ENCODE results near the gene OPCML.

The OPCML gene

GRCh38 chr11:133406489-133406888 lies 125.8 kb downstream of the OPCML start:
- CTCF ChIA-PET: interaction anchor here (1.1 to 1.4 kb wide), 3 partner anchors 10 to 18 kb away, joined by 3 to 4 read pairs (median 3); no protein-coding TSS in a partner anchor

GRCh38 chr11:133403900-133404299 lies 128.4 kb downstream of the OPCML start:
- CTCF ChIA-PET: no interaction called here
- POLR2A ChIA-PET: no interaction called here
- TF ChIP-seq CTCF (IDR thresholded peaks at IDR 0.05; ENCODE audit: control extremely low read depth, extremely low read depth, low read depth, missing control alignments): no peak
- DNase-seq (ENCODE audit: extremely low spot score): no peak

More at GRCh38 chr11:133406489-133406888, 125.8 kb downstream of the OPCML start:
- POLR2A ChIA-PET: no interaction called here
- no peak for TF ChIP-seq CTCF (IDR thresholded peaks at IDR 0.05; ENCODE audit: control extremely low read depth, extremely low read depth, low read depth, missing control alignments)
- no peak for DNase-seq (ENCODE audit: extremely low spot score)

GRCh38 chr11:133402551-133402950 lies 129.8 kb downstream of the OPCML start:
- POLR2A ChIA-PET: no interaction called here
- DNase-seq (ENCODE audit: extremely low spot score): no peak
- TF ChIP-seq CTCF (IDR thresholded peaks at IDR 0.05; ENCODE audit: control extremely low read depth, extremely low read depth, low read depth, missing control alignments): no peak
- CTCF ChIA-PET: interaction anchor here (1.2 to 1.6 kb wide), 3 partner anchors 9 to 31 kb away, joined by 3 read pairs; no protein-coding TSS in a partner anchor

GRCh38 chr11:133399855-133400625 lies 132.3 kb downstream of the OPCML start:
- ChIA-PET POLR2A (no interaction called here), CTCF (interaction anchor here (0.7 to 1.6 kb wide), 2 partner anchors 9 to 33 kb away, joined by 3 to 4 read pairs; no protein-coding TSS in a partner anchor)
- no peak for DNase-seq (ENCODE audit: extremely low spot score)
- no peak for TF ChIP-seq CTCF (IDR thresholded peaks at IDR 0.05; ENCODE audit: control extremely low read depth, extremely low read depth, low read depth, missing control alignments)

GRCh38 chr11:133399294-133399693 lies 133.0 kb downstream of the OPCML start:
- POLR2A ChIA-PET: no interaction called here
- CTCF ChIA-PET: interaction anchor here (1.6 kb wide), 1 partner anchor 32 kb away, joined by 3 read pairs; no protein-coding TSS in a partner anchor
- no peak for DNase-seq (ENCODE audit: extremely low spot score)
- TF ChIP-seq CTCF (IDR thresholded peaks at IDR 0.05; ENCODE audit: control extremely low read depth, extremely low read depth, low read depth, missing control alignments): no peak

GRCh38 chr11:133390803-133391202 lies 141.5 kb downstream of the OPCML start:
- no peak for TF ChIP-seq CTCF (IDR thresholded peaks at IDR 0.05; ENCODE audit: control extremely low read depth, extremely low read depth, low read depth, missing control alignments)
- POLR2A ChIA-PET: interaction anchor here (0.6 kb wide), 1 partner anchor 92 kb away, joined by 3 read pairs; no protein-coding TSS in a partner anchor
- no peak for DNase-seq (ENCODE audit: extremely low spot score)
- CTCF ChIA-PET: interaction anchor here (0.8 to 1.5 kb wide), 5 partner anchors 9 to 23 kb away, joined by 3 to 5 read pairs (median 3); no protein-coding TSS in a partner anchor
